ENCODE measurements around the gene MT1M. TPM values are rescaled to one million over a fixed set of nuclear protein-coding genes. Genes with fewer than 3 reads are reported as not detected.

Gene MT1M
- total RNA-seq, 1 donor, result not detected

DNA sequence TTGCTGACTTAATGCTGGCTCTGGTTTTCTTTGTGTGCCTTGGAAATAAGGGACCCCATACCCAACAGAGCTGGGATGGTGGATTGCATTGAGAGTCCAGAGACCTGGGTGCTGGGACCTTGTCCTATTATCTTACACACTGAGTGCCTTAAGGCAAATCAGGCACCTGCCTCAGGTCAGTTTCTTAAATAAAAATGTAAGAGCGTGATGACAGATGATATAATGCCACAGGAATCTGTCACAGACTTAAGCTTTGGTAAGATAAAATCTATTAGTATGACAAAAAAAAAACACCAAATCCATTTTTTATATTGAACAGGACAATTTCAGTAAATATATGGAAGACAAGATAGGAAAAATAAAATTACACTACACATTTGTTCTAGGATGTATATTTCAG, 7.6 kb downstream of the MT1M start:
- H3K4me3 ChIP-seq (ENCODE audit: low read depth, low read length), result no peak overlapping the region
- TF ChIP-seq, protein P1, sequence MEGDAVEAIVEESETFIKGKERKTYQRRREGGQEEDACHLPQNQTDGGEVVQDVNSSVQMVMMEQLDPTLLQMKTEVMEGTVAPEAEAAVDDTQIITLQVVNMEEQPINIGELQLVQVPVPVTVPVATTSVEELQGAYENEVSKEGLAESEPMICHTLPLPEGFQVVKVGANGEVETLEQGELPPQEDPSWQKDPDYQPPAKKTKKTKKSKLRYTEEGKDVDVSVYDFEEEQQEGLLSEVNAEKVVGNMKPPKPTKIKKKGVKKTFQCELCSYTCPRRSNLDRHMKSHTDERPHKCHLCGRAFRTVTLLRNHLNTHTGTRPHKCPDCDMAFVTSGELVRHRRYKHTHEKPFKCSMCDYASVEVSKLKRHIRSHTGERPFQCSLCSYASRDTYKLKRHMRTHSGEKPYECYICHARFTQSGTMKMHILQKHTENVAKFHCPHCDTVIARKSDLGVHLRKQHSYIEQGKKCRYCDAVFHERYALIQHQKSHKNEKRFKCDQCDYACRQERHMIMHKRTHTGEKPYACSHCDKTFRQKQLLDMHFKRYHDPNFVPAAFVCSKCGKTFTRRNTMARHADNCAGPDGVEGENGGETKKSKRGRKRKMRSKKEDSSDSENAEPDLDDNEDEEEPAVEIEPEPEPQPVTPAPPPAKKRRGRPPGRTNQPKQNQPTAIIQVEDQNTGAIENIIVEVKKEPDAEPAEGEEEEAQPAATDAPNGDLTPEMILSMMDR (IDR thresholded peaks at IDR 0.05; ENCODE audit: insufficient read depth, low read depth, low read length), result no peak
- DNase-seq (ENCODE audit: low read depth), result no peak

DNA sequence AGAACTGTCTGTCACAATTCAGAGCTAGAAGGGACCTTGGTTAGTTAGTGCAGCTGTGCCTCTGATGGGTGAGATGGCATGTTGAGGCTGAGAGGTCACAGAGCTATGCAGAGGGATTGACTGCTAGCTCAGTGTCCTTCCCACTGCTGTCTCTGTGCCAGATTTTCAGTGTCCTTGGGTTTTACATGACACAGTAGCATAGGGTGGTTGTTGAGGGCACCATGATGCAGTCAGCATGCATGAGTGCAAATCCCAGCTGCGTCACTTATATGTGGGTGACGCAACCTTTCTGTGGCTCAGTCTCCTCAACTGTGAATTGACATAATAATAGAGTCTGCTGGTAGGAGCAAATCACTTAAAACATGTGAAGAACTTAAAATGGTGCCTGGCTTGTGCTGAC, 8.7 kb downstream of the MT1M start:
- TF ChIP-seq, protein P1 (IDR thresholded peaks at IDR 0.05; ENCODE audit: insufficient read depth, low read depth, low read length), result no peak
- no peak overlapping the region for H3K4me3 ChIP-seq (ENCODE audit: low read depth, low read length)
- DNase-seq (ENCODE audit: low read depth), result no peak

DNA sequence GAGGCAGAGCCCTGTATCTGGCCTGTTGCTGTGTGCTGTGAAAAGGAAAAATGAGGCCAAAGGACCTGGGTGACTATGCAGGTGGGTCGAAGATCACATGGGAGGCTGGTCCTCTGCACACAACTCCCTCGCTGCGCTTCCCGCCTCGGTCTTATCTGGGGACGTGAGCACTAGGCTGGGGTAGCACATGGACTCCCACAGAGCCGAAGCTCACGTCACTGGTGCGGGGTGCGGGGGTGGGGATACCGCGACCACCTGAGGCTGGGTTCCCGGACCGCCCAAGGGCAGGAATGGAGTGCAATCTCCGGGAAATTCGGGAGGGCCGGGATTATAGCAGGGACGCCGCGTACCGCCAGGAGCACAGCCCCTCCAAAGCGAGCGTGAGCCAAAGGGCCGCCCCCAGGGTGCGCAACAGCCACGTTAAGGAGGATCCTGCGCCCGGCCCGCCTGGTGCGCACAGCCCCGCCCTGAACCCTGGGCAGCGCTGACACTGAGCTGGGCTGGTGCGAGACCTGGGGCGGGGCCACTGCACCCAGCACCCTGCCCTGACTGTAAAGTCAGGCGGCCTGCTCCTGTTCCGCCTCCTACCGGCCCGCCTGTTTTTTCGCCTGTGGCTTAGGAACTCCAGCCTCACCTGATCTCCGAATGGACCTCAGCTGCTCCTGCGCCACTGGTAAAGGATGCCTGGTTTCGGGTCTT, 10.8 kb downstream of the MT1M start:
- DNase-seq (ENCODE audit: low read depth), result peak; percentile 70
- TF ChIP-seq, protein P1 (IDR thresholded peaks at IDR 0.05; ENCODE audit: insufficient read depth, low read depth, low read length), result peak; percentile 55
- peak overlapping the region; percentile 32 for H3K4me3 ChIP-seq (ENCODE audit: low read depth, low read length)

DNA sequence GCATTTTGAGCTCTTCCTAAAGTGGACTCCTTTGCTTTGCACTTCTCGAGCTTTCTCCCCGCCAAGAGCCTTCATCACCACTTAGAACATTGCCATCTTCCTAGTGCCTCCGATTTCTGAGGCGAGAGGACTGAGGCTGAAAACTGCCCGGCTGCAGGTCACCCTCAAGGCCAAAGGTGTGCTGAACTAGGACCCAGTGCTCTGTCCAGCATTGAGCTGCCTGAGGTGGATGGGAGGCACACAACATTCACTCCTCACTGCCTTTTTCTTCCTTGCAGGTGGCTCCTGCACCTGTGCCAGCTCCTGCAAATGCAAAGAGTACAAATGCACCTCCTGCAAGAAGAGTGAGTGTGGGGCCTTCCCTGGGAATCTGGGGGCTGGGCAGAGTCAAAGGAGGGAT, 11.4 kb downstream of the MT1M start:
- H3K4me3 ChIP-seq (ENCODE audit: low read depth, low read length), result peak overlapping the region; percentile 32
- TF ChIP-seq, protein P1 (IDR thresholded peaks at IDR 0.05; ENCODE audit: insufficient read depth, low read depth, low read length), result no peak
- no peak for DNase-seq (ENCODE audit: low read depth)

DNA sequence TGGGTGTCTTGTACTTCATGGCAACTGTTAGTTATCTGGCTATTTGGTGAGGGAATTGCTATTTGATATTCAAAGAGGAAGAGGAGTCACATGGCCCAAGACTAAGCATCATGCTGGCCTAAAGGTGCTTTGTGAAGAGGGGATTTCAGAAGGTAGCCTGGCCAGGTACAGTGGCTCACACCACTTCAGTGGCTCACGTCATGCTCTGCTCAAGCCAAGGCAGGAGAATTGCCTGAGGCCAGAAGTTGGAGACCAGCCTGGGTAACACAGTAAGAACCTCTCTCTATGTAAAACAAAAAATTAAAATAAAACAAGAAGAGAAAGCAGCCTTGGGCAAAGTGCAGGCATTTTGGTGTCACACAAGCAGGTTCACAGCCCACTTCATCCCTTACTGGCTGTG, 12.9 kb downstream of the MT1M start:
- no peak for DNase-seq (ENCODE audit: low read depth)
- TF ChIP-seq, protein P1 (IDR thresholded peaks at IDR 0.05; ENCODE audit: insufficient read depth, low read depth, low read length), result no peak
- no peak overlapping the region for H3K4me3 ChIP-seq (ENCODE audit: low read depth, low read length)

DNA sequence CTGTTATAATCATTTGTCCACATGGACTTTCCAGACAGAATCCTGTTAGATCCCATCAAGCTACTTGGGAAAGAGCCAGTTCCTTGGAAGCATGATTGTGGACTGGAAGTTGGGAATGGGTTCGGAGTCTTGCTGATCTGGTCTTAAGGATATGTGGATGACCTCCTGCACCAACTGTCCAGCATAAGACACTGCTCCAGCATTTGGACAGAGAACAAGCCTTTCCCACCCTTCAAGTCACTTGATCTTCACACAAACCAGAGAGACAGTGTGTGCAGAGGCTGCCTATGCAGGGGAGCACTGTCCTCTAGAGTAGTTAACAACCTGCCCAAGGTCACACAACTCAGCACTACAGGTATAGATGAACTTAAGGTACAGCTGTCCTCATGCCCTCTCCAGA, 13.4 kb downstream of the MT1M start:
- DNase-seq (ENCODE audit: low read depth), result no peak
- no peak overlapping the region for H3K4me3 ChIP-seq (ENCODE audit: low read depth, low read length)
- TF ChIP-seq, protein P1 (IDR thresholded peaks at IDR 0.05; ENCODE audit: insufficient read depth, low read depth, low read length), result no peak

Data from fibroblast of villous mesenchyme (primary cell).